Epithelial cell of esophagus (primary cell): Measurements from ENCODE around the gene INPP5E.
A peak's percentile ranks its signal among the peaks of the same experiment; 100 is the strongest.

ENCODE experiments used
- DNase-seq: peaks from one replicate; pipeline ENCODE4 v3.0.0; 2010; ENCODE audit warnings: low read depth
- H3K4me3 ChIP-seq: 2 replicates; pipeline ENCODE4 v1.5.1; 2011; ENCODE audit warnings: mild to moderate bottlenecking, low read length, control low read depth
- CTCF ChIP-seq: IDR thresholded peaks from 2 replicates; pipeline ENCODE4 v1.5.1; 2011; ENCODE audit warnings: low read depth, mild to moderate bottlenecking, low read length, control low read depth, inconsistent platforms; ENCODE audit not compliant: insufficient read depth; ENCODE audit errors: missing control alignments

Gene INPP5E

GRCh38 chr9:136438548-136439480 lies 831 bp downstream of the INPP5E start:
- TF ChIP-seq CTCF: no peak
- DNase-seq: peak; percentile 39
- peak overlapping the region; percentile 65 for H3K4me3 ChIP-seq

- peak overlapping the region; percentile 65 for H3K4me3 ChIP-seq
- peak; percentile 29 for DNase-seq
- no peak for TF ChIP-seq CTCF
These were observed 1.7 kb downstream of the INPP5E start for GRCh38 chr9:136437839-136438547.

GRCh38 chr9:136437430-136437829 lies 2.2 kb downstream of the INPP5E start:
- DNase-seq: peak; percentile 33

GRCh38 chr9:136436055-136436634 lies 3.5 kb downstream of the INPP5E start:
- no peak for DNase-seq
- no peak overlapping the region for H3K4me3 ChIP-seq
- TF ChIP-seq CTCF: no peak

More at GRCh38 chr9:136437430-136437829, 2.2 kb downstream of the INPP5E start:
- TF ChIP-seq CTCF: no peak
- H3K4me3 ChIP-seq: peak overlapping the region; percentile 65

GRCh38 chr9:136434580-136435169 lies 5.0 kb downstream of the INPP5E start:
- TF ChIP-seq CTCF: no peak
- H3K4me3 ChIP-seq: no peak overlapping the region
- no peak for DNase-seq

GRCh38 chr9:136433849-136434579 lies 5.6 kb downstream of the INPP5E start:
- DNase-seq: no peak
- no peak overlapping the region for H3K4me3 ChIP-seq

More at GRCh38 chr9:136433849-136434579, 5.6 kb downstream of the INPP5E start:
- TF ChIP-seq CTCF: no peak
